DMS53 (cell line): Measurements from ENCODE around the gene CLSTN3.
"Not testable (repeated sequence)": the region's sequence is repeated elsewhere in the genome, so short reads cannot be mapped to it uniquely, and the experiment has no call there.

Experiments
- DNase-seq: peaks from one replicate; lab custom pipeline; 2025; lab: John Stamatoyannopoulos, UW

Gene CLSTN3

GRCh38 chr12:7150356-7150755 lies 20.2 kb downstream of the CLSTN3 start:
- no peak for DNase-seq

DNA sequence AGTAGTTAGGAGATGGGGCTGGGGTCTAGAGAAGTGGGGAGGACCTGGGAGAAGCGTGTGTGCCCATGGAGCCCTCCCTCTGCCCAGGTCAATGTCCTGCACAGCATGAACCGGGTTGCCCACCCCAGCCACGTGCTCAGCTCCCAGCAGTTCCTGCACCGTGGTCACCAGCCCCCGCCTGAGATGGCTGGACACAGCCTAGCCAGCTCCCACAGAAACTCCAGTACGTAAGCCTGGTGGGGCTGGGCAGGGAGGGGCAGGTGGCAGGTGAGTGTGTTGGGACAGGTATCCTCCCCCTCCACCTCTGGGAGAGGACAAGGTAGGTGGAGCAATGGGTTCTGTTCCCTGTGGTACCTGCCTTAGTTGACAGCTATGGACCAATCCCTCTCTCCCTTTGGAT lies 20.7 kb downstream of the CLSTN3 start:
- no peak for DNase-seq

GRCh38 chr12:7151532-7151931 lies 21.4 kb downstream of the CLSTN3 start:
- DNase-seq, result no peak

- DNase-seq, result no peak
Observed at GRCh38 chr12:7152818-7153217, 22.6 kb downstream of the CLSTN3 start.

DNA sequence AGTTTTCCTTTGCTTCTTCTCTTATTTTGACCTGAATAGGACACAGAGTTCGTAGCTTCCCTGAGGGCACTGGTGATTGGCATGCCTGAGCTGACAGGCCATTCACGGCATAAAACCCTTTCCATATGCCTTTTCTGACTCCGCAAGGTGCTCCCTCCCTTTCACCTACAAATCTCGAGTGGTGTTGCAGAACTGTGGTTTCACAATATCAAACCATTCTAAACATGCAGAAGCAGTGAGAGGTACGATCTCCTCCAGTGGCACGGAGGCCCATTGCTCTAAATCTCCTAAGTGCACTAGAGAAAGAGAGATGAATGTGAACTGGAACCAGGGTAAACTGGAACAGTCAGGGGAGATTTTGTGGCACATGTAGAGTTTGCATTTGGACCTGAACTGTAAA lies 23.9 kb downstream of the CLSTN3 start:
- no peak for DNase-seq

GRCh38 chr12:7154901-7155470 lies 24.8 kb downstream of the CLSTN3 start:
- DNase-seq, result no peak

DNA sequence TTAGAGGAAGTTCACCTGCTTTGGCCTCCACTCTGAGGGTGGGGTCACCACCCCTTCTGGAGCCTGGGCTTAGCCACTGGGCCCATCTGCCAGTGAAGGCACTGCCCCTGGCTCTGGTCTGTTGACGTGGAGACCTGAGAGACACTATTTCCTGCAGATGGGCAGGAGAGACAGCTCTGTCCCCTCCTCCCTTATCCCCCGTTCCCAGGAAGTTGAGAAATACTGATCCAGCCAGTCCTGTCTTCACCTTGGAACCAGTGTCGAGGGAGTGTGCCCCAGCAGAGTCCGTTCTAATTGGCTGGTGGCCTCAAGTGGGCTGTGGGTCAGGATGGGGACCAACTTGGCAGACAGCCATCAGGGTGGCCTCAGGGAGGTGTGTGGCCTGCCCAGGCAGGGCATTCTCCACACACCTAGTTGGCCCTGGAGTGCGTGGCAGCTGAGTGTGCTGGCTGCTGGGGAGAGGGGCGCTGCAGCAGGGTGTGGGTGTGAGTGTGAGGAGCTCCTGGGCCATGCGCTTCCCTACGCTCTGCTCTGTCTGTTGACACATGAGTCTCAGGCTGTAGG lies 25.4 kb downstream of the CLSTN3 start:
- peak; percentile 90 for DNase-seq

- no peak for DNase-seq
Observed at GRCh38 chr12:7156259-7157197, 26.4 kb downstream of the CLSTN3 start.

- DNase-seq, result no peak
Observed at GRCh38 chr12:7157391-7157790, 27.2 kb downstream of the CLSTN3 start.

DNA sequence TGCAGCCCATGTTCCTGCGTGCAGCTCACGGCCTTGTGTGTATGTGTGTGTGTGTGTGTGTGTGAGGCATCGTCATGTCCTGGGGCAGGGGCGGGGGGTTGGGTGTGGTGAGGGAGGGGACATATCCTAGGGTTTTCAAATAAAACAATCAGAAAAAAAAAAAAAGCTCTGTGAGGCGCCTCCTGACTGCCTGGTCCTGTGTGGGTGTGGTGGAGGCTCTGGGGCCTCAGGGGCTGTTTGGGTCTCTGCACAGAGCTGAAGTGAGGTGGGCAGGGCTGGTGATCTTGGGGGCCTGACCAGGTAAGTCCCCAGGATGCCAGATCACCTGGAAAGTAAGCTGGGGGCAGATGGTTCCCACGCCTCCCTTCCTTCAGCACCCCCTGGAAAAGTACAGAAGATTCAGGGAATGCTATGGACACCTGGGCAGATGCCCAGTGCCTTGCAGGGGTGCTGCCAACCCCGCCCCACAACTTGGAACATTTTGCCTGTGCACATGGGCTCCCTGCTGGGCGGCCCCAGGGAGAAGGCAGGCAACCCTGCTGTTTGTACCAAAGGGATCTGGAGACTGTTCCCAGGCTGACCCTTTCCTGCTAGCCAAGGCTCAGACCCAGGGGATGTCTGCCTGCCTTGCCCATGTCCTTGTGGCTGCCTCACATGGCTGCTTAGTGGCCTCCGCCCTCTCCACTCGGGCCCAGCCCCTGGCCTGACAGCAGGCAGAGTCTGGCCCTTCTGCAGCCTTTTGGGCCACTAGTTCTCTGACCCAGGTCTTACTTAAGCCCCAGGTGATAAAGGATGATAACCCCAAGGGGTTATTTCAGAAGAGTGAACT lies 28.8 kb downstream of the CLSTN3 start:
- DNase-seq, result no peak

DNA sequence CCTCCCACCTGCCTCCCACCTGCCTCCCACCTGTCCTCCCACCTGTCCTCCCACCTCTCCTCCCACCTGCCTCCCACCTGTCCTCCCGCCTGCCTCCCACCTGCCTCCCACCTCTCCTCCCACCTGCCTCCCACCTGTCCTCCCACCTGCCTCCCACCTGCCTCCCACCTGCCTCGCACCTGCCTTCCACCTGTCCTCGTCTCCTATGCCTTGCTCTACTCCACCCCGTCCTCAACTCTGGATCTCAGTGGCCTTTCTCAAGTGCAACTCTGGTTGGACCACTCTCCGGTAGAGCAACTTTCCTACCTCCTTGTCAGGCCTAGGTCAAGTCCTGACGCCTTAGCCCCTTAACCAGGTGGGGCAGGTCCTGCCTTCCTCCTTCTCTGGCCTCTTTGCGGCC lies 30.0 kb downstream of the CLSTN3 start:
- DNase-seq, result peak; percentile 30

DNA sequence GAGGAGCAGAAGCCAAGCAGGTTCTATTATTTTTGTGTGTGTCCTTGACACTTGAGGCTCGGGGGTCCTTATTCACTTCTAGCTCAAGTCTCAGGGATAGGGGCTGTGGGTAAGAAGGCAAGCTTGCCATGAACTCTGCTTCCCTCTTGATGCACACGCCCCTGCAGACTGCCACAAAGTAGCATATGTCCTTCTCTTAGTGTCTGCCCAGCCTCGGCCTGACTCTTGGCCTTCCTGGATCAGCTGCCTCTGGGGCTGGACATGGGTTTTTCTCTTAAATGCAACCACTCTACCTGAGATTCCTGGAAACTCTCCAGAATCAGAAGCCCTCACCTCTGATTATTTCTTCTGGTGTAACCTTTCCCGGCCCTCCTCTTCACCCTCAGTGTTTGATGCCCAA lies 31.2 kb downstream of the CLSTN3 start:
- DNase-seq, result no peak

GRCh38 chr12:7161811-7162210 lies 31.6 kb downstream of the CLSTN3 start:
- no peak for DNase-seq

DNA sequence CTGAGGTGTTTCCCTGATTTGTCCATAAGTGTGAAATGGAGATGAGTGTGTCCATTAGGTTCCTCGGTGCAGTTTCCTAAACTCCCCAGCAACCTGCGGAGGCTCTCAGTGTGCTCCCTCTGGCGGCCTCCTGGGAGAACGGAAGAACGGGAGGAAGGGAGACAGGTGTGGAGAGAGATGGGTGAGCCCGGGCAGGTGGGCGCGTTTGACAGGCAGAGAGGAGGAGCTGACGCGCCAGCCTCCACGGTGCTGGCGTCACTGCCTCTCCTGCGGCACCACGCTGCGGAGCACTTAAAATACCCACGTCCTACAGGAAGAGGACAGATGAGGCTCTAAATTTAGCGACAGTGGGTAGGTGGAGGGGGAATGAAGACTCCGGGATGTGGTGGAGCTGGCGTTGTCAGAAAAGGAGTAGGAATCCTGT lies 32.5 kb downstream of the CLSTN3 start:
- DNase-seq, result peak; percentile 98

DNA sequence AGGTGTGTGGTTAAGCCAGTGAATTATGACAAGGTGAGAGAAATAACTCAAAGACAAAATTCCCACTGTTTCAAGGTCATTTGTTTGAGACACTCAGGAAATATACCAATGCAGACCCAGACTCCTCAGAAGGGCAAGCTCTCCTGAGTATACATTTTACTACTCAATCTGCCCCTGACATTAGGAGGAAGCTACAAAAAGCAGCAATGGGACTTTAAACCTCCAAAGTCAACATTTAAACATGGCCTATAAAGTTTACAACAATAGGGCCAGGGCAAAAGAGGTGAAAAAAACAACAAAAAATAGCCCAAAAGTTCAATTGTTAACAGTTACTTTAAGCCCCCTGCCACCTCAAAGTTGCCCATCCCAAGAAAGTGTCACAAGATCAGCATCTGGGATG lies 39.8 kb downstream of the CLSTN3 start:
- no peak for DNase-seq

DNA sequence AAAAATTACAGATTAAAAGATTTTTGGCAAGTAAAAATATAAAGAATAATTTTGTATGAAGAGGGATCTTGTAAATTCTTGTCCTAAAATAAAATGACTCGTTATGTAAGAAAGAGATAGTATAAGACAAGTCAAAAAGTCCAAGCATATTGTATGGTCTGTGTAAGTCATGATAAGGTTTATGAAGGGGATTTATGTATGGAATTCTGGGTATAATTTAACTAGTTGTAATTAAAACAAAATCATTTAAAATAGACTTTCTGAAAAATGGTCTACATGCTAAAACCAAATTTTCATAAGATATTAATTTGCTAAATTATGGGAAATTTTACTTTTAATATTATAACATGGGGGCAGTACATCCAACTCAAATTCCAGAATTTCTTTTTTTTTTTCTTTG lies 41.7 kb downstream of the CLSTN3 start:
- peak; percentile 38 for DNase-seq

DNA sequence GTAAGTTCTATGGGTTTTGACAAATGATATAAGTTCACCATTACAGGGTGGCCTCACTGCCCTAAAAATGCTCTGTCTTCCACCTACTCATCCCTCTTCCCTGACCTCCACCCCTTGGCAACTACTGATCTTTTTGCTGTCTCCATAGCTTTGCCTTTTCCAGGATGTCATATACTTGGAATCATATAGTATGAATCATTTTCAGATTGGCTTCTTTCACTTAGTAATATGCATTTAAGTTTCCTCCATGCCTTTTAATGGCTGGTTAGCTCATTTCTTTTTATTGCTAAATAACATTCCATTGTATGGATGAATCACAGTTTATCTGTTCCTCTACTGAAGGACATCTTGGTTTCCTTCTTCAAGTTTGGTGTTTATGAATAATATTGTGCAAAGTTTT lies 45.3 kb downstream of the CLSTN3 start:
- no peak for DNase-seq

DNA sequence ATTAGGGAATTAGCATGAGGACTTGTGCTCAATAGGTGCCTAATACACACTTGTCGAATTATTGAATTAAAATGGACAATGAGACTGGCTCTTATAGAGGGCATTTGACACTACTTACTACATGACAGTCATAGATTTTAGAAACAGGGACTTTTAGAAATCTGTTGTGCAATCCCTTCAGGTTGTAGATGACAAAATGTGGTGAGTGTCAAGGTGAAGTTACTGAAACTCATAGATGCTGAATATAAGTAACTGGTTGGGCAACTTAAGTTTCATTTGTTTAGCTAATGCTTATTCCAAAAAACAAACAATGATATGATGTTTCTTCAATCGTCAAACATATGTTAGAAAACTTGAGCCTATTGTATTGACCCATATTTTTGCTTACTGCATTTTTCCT lies 46.4 kb downstream of the CLSTN3 start:
- DNase-seq, result no peak

DNA sequence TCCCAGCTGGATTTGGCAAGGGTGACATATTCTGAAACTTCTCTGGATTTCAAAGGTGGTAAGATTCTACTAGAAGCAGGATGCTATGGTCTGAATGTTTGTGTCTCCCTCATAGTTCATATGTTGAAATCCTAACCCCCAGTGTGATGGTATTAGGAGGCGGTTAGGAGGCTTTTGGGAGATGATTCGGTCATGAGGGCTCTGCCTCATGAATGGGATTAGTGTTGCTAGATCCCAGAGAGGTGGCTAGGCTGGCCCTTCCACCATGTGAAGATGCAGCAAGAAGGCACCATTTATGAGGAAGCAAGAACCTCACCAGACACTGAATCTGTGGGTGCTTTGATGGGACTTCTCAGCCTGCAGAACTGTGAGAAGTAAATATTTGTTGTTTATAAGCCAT lies 48.3 kb downstream of the CLSTN3 start:
- no peak for DNase-seq

DNA sequence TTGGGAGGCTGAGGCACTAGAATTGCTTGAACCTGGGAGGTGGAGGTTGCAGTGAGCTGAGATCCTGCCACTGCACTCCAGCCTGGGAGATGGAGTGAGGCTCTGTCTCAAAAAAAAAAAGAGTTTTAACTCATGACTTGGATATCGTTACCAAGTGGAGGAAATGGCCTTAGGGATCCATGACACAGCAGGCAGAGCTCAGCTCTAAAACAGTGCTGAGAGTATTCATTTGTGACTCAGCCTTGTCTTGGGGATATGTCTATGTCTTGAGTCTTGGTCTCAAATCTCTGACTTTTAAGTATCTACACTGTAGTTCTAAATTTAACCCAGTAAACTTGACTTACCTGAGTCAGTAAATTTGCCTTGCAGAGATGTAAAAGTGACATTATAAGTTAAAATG lies 50.5 kb downstream of the CLSTN3 start:
- DNase-seq, result no peak

DNA sequence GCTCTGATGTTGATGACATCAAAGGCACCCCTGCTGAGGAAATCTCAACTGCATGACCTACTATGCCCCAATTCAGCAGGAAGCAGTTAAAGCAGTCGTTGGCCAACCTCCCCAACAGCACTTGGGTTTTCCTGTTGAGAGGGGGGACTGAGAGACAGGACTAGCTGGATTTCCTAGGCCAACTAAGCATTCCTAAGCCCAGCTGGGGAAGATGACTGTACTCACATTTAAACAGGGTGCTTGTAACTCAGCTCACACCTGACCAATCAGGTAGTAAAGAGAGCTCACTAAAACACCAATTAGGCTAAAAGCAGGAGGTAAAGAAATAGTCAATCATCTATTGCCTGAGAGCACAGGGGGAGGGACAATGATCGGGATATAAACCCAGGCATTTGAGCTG lies 55.9 kb downstream of the CLSTN3 start:
- not testable (repeated sequence) for DNase-seq
